ENCODE results near the gene BTG3. TPM values are rescaled to one million over a fixed set of nuclear protein-coding genes. Genes with fewer than 3 reads are reported as not detected.

The BTG3 gene
- total RNA-seq, 1 donor from 2014 or later, result 29.1 TPM

- DNase-seq (ENCODE audit: low spot score), result no peak
Observed at GRCh38 chr21:17590430-17590829, 22.3 kb downstream of the BTG3 start.

- DNase-seq (ENCODE audit: low spot score), result no peak
Observed at GRCh38 chr21:17585875-17586450, 26.7 kb downstream of the BTG3 start.

GRCh38 chr21:17583898-17584297 lies 28.8 kb downstream of the BTG3 start:
- DNase-seq (ENCODE audit: low spot score), result no peak

- DNase-seq (ENCODE audit: low spot score), result no peak
Observed at GRCh38 chr21:17580319-17580718, 32.4 kb downstream of the BTG3 start.

- no peak for DNase-seq (ENCODE audit: low spot score)
Observed at GRCh38 chr21:17578876-17579275, 33.8 kb downstream of the BTG3 start.

GRCh38 chr21:17578162-17578561 lies 34.5 kb downstream of the BTG3 start:
- DNase-seq (ENCODE audit: low spot score), result no peak

- DNase-seq (ENCODE audit: low spot score), result no peak
Observed at GRCh38 chr21:17577701-17578100, 35.0 kb downstream of the BTG3 start.

- no peak for DNase-seq (ENCODE audit: low spot score)
Observed at GRCh38 chr21:17576080-17576835, 36.4 kb downstream of the BTG3 start.

- no peak for DNase-seq (ENCODE audit: low spot score)
Observed at GRCh38 chr21:17575076-17575475, 37.6 kb downstream of the BTG3 start.

- no peak for DNase-seq (ENCODE audit: low spot score)
Observed at GRCh38 chr21:17572431-17572830, 40.3 kb downstream of the BTG3 start.

GRCh38 chr21:17570786-17571185 lies 41.9 kb downstream of the BTG3 start:
- no peak for DNase-seq (ENCODE audit: low spot score)

GRCh38 chr21:17560377-17561025 lies 52.2 kb downstream of the BTG3 start:
- DNase-seq (ENCODE audit: low spot score), result no peak

GRCh38 chr21:17554679-17555465 lies 57.8 kb downstream of the BTG3 start:
- DNase-seq (ENCODE audit: low spot score), result no peak

- no peak for DNase-seq (ENCODE audit: low spot score)
Observed at GRCh38 chr21:17554120-17554519, 58.6 kb downstream of the BTG3 start.

GRCh38 chr21:17552410-17552809 lies 60.3 kb downstream of the BTG3 start:
- DNase-seq (ENCODE audit: low spot score), result no peak

- DNase-seq (ENCODE audit: low spot score), result no peak
Observed at GRCh38 chr21:17550671-17551308, 61.9 kb downstream of the BTG3 start.

GRCh38 chr21:17548262-17548661 lies 64.4 kb downstream of the BTG3 start:
- DNase-seq (ENCODE audit: low spot score), result no peak

- no peak for DNase-seq (ENCODE audit: low spot score)
Observed at GRCh38 chr21:17545007-17545406, 67.7 kb downstream of the BTG3 start.

Data from mesenteric fat pad (tissue), 1 donor.